VCaP (cell line): ENCODE results near the gene STK39.

Experiments
- H3K27ac ChIP-seq: fragments of 450-650 bp; 2 replicates; pipeline ENCODE4 v1.5.1; 2017
- TF ChIP-seq, protein P1 (sequence below): fragments of 450-650 bp; conservative IDR thresholded peaks from 2 replicates; pipeline ENCODE4 v1.5.1; 2017; ENCODE audit warnings: mild to moderate bottlenecking, moderate library complexity

Gene STK39

GRCh38 chr2:168058675-168059074, 188.7 kb downstream of the STK39 start:
- TF ChIP-seq, protein P1, sequence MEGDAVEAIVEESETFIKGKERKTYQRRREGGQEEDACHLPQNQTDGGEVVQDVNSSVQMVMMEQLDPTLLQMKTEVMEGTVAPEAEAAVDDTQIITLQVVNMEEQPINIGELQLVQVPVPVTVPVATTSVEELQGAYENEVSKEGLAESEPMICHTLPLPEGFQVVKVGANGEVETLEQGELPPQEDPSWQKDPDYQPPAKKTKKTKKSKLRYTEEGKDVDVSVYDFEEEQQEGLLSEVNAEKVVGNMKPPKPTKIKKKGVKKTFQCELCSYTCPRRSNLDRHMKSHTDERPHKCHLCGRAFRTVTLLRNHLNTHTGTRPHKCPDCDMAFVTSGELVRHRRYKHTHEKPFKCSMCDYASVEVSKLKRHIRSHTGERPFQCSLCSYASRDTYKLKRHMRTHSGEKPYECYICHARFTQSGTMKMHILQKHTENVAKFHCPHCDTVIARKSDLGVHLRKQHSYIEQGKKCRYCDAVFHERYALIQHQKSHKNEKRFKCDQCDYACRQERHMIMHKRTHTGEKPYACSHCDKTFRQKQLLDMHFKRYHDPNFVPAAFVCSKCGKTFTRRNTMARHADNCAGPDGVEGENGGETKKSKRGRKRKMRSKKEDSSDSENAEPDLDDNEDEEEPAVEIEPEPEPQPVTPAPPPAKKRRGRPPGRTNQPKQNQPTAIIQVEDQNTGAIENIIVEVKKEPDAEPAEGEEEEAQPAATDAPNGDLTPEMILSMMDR: no peak
- no peak overlapping the region for H3K27ac ChIP-seq

DNA sequence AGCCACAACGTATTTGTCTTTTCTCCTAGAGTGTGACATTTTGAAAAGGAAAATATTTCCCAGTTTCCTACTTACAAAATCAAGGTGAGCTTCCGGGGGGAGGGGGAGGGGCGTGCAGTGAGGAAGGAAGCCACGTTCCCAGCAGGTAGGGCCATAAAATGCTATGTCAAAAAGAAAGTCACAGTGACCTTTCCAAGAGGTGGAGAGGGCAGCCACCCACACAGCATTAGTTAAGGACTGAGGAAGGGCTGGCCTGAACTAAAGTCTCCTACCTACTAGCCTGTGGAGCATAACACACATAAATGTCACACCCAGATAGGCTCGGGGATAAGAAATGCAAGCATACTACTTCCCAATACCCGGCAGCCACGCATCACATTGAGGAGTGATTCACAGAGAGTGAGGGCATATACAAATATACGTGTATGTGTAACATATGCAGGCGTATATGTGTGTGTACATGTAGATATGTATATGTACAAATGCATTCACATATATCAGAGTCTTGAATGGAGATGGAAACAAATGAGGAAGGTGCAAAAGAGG, 191.1 kb downstream of the STK39 start:
- H3K27ac ChIP-seq: no peak overlapping the region
- TF ChIP-seq, protein P1: no peak

DNA sequence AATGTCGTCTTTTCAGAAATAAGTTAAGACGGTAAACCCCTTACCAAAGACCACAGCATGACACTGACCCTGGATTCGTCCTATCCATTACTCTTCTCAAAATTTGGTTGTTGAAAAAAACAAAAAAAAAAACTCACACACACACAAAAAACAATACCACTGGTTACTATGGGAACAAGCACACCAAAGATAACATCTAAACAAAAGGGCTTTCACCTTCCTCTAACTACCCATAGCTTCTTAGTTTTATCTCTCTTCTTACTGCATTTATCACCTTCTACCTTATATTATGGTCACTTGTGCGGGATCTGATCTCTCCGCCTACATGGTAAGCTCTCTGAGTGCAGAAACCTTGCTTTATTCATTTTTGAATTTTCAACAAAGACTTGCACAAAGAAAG, 192.7 kb downstream of the STK39 start:
- no peak overlapping the region for H3K27ac ChIP-seq
- TF ChIP-seq, protein P1: no peak

DNA sequence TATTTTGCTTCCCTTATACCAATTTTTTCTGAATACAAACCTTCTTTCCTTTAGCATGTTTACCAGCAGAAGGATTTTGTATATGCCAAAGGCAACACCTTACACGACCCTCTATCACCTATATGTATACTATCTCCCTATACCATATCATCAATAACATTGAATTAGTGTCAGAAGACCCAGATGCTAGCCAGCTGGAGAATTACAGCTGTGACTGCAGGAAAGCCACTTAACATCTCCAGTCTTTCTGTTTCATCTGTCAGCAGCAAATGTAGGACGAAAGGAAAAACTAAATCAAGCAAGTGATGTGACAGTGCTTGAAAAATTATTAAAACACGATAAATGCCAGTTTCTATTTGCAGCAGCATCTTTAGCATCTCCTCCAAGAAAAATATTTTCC, 193.7 kb downstream of the STK39 start:
- H3K27ac ChIP-seq: no peak overlapping the region
- TF ChIP-seq, protein P1: no peak

DNA sequence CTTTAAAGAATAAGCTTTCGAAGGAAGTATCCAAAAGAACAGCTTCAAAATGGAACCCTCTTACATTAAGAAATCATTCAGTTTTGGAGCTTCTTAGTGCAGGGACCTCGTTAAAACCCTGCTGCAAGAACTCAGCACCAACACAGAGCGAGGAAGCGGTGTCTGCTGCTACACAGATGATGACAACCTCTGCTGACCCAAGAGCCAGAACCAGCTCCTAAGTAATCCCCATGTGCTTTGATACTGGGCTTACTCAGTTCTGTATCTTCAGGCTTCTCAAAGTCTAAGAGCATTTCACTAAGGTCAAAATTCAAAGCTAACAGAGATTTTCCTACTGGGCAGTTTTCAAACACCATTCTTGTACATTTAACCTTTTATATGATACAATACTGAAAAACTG, 194.6 kb downstream of the STK39 start:
- TF ChIP-seq, protein P1: no peak
- H3K27ac ChIP-seq: no peak overlapping the region

GRCh38 chr2:168050377-168050776, 197.0 kb downstream of the STK39 start:
- TF ChIP-seq, protein P1: no peak

DNA sequence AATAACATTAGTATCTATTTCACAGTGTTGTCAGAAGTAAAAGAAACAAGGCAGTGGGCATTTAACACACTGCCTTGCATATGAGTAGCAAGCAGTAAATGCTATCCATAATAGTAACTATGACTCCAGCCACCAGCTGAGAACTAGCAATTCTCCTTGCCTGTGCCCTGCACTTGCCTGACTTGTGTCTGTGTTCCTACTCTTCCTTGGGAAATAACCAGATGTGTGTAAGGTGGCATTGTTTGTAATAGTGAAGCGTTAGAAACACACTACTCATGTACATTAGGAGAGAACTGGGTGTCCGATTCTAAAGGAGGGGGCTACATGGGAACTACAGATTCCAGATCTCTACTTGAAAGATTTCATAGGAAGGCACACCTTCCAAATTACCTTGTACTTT, 197.8 kb downstream of the STK39 start:
- no peak overlapping the region for H3K27ac ChIP-seq

More at GRCh38 chr2:168050377-168050776, 197.0 kb downstream of the STK39 start:
- H3K27ac ChIP-seq: no peak overlapping the region

More for the DNA sequence above, 197.8 kb downstream of the STK39 start:
- TF ChIP-seq, protein P1: no peak
